ENCODE measurements around the gene UCP2.
"Not testable (repeated sequence)": the region's sequence is repeated elsewhere in the genome, so short reads cannot be mapped to it uniquely, and the experiment has no call there.

Gene UCP2

GRCh38 chr11:73936047-73936446, 46.6 kb downstream of the UCP2 start:
- DNase-seq: not testable (repeated sequence)

DNA sequence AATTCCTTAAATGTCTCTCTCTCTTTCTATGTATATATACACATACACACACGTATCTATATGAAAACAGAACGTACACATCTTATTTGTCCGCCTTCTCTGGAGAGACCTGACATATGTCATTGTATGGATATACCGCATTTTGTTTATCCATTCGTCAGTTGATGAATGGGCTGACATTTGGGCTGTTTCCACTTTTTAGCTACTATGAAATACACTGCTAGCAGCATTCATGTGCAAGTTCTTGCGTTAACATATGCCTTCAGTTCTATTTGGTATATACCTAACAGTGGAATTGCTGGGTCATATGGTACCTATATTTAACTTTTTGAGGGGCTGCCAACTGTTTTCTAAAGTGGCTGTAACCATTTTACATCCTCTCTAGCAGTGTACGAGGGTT, 49.9 kb downstream of the UCP2 start:
- no peak for DNase-seq

DNA sequence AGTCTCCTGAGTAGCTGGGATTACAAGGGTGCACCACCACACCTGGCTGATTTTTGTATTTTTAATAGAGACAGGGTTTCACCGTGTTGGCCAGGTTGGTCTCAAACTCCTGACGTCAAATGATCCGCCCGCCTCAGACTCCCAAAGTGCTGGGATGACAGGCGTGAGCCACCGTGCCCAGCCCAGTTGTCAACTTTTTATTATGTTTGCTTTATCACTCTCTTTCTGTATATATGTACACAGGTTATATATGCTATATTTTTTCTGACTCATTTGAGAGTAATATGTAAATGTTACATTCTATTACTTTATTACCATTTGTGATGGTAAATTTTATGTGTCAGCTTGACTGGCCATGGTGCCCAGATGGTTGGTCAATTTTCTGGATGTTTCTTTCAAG, 50.7 kb downstream of the UCP2 start:
- DNase-seq: no peak

DNA sequence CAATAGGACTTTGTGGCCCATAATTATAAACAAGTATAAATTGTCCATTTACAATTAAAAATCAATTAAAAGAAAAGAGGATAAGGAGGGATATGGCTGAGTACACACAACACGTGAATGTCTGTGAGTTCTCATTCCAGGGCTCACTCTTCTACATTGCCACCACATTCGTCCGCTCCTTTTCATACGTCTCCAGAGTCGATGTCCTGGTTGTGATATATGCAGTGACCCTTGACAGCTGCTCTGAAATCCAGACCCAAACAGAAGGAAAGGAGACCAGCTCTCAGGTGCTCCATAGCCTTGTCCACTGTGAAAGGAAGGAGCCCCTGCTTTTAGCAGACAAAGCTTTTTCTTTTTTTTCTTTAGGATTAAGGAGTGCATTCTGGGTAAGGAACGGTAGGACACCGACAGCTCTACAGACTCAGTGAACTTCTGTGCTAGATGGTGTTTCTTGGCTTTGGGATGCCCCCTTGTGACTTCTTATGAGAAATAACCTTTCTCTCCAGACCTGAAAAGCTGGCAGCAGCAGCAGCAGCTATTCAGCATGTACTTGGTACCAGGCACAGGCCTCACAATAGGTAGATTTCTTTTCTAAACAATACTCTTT, 51.5 kb downstream of the UCP2 start:
- no peak for DNase-seq

DNA sequence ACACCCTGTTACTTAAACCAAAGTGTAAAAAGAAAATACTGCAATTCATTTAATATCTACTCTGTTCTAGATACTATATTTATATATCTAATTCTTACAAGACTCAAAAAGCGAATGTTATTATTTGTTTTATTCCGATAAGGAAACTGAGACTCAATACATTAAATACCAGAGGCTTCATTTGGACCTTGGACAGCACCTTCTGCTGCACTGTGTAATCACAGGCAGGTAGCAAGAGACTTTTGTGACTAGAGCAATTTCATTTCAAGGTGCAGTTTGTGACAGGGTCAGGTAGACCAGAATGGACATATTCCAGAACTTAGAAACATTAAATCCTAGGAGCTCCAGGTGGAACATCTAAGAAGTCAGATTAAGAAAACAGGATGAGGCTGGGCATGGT, 53.3 kb downstream of the UCP2 start:
- no peak for DNase-seq
